Loucy (cell line): ENCODE measurements around the gene SDR9C7.

Experiments used
- H2AFZ ChIP-seq: fragments of 200-600 bp; sonication (generic); 2 replicates; pipeline ENCODE4 v1.6.0; 2016; ENCODE audit warnings: antibody characterized with exemption, mild to moderate bottlenecking, low read length, moderate library complexity
- H3F3A ChIP-seq: fragments of 200-600 bp; 2 replicates; pipeline ENCODE4 v1.6.0; 2016; ENCODE audit warnings: antibody characterized with exemption, low read depth, mild to moderate bottlenecking
- H3K27me3 ChIP-seq: fragments of 200-600 bp; sonication (generic); 2 replicates; pipeline ENCODE4 v1.6.1; 2014; ENCODE audit warnings: low read length, mild to moderate bottlenecking; ENCODE audit not compliant: insufficient read depth, poor library complexity, severe bottlenecking
- H3K36me3 ChIP-seq: fragments of 200-600 bp; sonication (generic); 2 replicates; pipeline ENCODE4 v1.6.1; 2016; ENCODE audit warnings: low read length; ENCODE audit not compliant: insufficient read depth
- H3K4me1 ChIP-seq: fragments of 200-600 bp; sonication (generic); 2 replicates; pipeline ENCODE4 v1.5.1; 2014; ENCODE audit warnings: low read length, mild to moderate bottlenecking; ENCODE audit not compliant: insufficient read depth, poor library complexity, severe bottlenecking
- H3K4me2 ChIP-seq: fragments of 200-600 bp; sonication (generic); 2 replicates; pipeline ENCODE4 v1.6.0; 2014; ENCODE audit warnings: antibody characterized with exemption, low read length, low read depth, mild to moderate bottlenecking; ENCODE audit not compliant: poor library complexity, severe bottlenecking
- H3K4me3 ChIP-seq: fragments of 200-600 bp; sonication (generic); 2 replicates; pipeline ENCODE4 v1.5.1; 2014; ENCODE audit warnings: low read length, mild to moderate bottlenecking, mixed read lengths; ENCODE audit not compliant: poor library complexity, severe bottlenecking
- H3K79me2 ChIP-seq: fragments of 200-600 bp; sonication (generic); 2 replicates; pipeline ENCODE4 v1.6.1; 2014; ENCODE audit warnings: low read length; ENCODE audit not compliant: insufficient read depth
- H3K9ac ChIP-seq: fragments of 200-600 bp; sonication (generic); 2 replicates; pipeline ENCODE4 v1.6.0; 2014; ENCODE audit warnings: mild to moderate bottlenecking, low read depth, low read length, moderate library complexity; ENCODE audit not compliant: poor library complexity, severe bottlenecking
- H3K9me2 ChIP-seq: fragments of 200-600 bp; sonication (generic); replicated peaks from 2 replicates; pipeline ENCODE4 v1.6.1; 2016; ENCODE audit warnings: low read depth, low read length, mixed read lengths
- H3K9me3 ChIP-seq: fragments of 200-600 bp; sonication (generic); 2 replicates; pipeline ENCODE4 v1.6.1; 2014; ENCODE audit warnings: mild to moderate bottlenecking, antibody characterized with exemption, low read length, low read depth; ENCODE audit not compliant: insufficient read depth
- H4K20me1 ChIP-seq: fragments of 200-600 bp; sonication (generic); 2 replicates; pipeline ENCODE4 v1.6.0; 2014; ENCODE audit warnings: antibody characterized with exemption, low read length, mild to moderate bottlenecking; ENCODE audit not compliant: insufficient read depth, poor library complexity, severe bottlenecking
- EZH2phosphoT487 ChIP-seq: fragments of 200-600 bp; IDR thresholded peaks from 2 replicates; pipeline ENCODE4 v1.6.1; 2018; ENCODE audit warnings: antibody characterized with exemption, mild to moderate bottlenecking, moderate library complexity, borderline replicate concordance
- TF ChIP-seq, protein P1 (sequence below): fragments of 200-600 bp; sonication (generic); conservative IDR thresholded peaks from 2 replicates; pipeline ENCODE4 v1.5.1; 2014; ENCODE audit warnings: mild to moderate bottlenecking, antibody characterized with exemption, low read length

SDR9C7 gene

DNA sequence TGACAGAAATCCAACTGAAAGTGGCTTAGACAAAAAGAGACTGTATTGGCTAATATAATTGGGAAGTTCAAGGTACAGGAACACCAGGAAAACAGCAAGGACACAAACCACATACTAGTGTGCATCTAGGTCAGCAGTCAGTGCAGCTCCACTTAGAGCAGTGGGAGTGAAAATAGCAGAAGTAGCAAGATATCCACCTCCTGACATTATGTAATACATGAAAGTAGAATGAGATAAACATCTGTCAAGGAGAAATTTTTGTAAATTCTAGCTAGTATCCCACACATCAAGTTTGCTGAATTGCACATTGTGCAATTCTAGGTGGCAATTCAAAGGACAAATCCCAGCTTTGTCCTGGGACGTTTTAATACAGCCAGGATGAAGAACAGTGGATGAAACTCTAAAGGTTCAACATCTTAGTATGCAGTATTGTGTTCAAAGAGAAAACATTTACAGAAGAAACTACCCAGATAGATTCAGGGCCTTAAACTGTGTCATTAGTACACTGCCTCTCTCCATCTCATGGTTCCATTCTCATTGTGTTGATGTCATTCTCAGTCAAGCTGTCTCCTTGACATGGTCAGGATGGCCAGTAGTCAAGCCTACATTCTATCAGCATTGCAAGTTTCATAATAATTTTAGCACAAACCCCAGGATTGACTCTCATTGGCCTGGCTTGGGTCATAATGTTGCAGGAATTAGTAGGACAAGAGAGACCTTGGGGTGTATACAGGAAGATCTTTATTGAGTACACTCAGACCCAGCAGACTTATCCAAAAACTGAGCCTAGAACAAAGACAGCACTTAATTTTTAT, 56.8 kb downstream of the SDR9C7 start:
- H3K9me3 ChIP-seq: no peaks in the 10 kb centered on the region; the same call in 1 of the 2 replicates
- H3K4me3 ChIP-seq: no peak overlapping the region
- H3K9me2 ChIP-seq: no peaks in the 10 kb centered on the region
- H3F3A ChIP-seq: peaks cover 6% of the 10 kb centered on the region; the same call in 1 of the 2 replicates
- no peak overlapping the region for H3K4me2 ChIP-seq
- H3K79me2 ChIP-seq: no peaks in the 10 kb centered on the region
- H4K20me1 ChIP-seq: no peaks in the 10 kb centered on the region
- TF ChIP-seq EZH2phosphoT487: no peak
- TF ChIP-seq, protein P1, sequence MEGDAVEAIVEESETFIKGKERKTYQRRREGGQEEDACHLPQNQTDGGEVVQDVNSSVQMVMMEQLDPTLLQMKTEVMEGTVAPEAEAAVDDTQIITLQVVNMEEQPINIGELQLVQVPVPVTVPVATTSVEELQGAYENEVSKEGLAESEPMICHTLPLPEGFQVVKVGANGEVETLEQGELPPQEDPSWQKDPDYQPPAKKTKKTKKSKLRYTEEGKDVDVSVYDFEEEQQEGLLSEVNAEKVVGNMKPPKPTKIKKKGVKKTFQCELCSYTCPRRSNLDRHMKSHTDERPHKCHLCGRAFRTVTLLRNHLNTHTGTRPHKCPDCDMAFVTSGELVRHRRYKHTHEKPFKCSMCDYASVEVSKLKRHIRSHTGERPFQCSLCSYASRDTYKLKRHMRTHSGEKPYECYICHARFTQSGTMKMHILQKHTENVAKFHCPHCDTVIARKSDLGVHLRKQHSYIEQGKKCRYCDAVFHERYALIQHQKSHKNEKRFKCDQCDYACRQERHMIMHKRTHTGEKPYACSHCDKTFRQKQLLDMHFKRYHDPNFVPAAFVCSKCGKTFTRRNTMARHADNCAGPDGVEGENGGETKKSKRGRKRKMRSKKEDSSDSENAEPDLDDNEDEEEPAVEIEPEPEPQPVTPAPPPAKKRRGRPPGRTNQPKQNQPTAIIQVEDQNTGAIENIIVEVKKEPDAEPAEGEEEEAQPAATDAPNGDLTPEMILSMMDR: no peak
- H3K36me3 ChIP-seq: no peaks in the 10 kb centered on the region
- no peak overlapping the region for H3K9ac ChIP-seq
- H3K4me1 ChIP-seq: peaks cover 6% of the 10 kb centered on the region
- no peaks in the 10 kb centered on the region for H3K27me3 ChIP-seq
- H2AFZ ChIP-seq: no peak overlapping the region

- Histone ChIP-seq H4K20me1 (no peaks in the 10 kb centered on the region), H3K9me2 (no peaks in the 10 kb centered on the region), H3K4me2 (no peak overlapping the region), H3K27me3 (no peaks in the 10 kb centered on the region), H3K4me3 (no peak overlapping the region), H3K79me2 (no peaks in the 10 kb centered on the region), H3F3A (no peaks in the 10 kb centered on the region), H2AFZ (no peak overlapping the region), H3K9ac (no peak overlapping the region), H3K4me1 (no peaks in the 10 kb centered on the region), H3K9me3 (no peaks in the 10 kb centered on the region), H3K36me3 (no peaks in the 10 kb centered on the region)
- TF ChIP-seq EZH2phosphoT487: no peak
- TF ChIP-seq, protein P1: no peak
Measured at GRCh38 chr12:56874821-56875220, 59.4 kb downstream of the SDR9C7 start.

GRCh38 chr12:56873382-56873781, 60.8 kb downstream of the SDR9C7 start:
- no peaks in the 10 kb centered on the region for H3K79me2 ChIP-seq
- H3K9me3 ChIP-seq: peaks cover 6% of the 10 kb centered on the region; the same call in 1 of the 2 replicates
- H3K9ac ChIP-seq: no peak overlapping the region
- no peaks in the 10 kb centered on the region for H3K27me3 ChIP-seq
- no peaks in the 10 kb centered on the region for H3K4me1 ChIP-seq
- no peak overlapping the region for H3K4me2 ChIP-seq
- H2AFZ ChIP-seq: no peak overlapping the region
- TF ChIP-seq, protein P1: no peak
- TF ChIP-seq EZH2phosphoT487: no peak
- H3K36me3 ChIP-seq: no peaks in the 10 kb centered on the region
- H3K9me2 ChIP-seq: no peaks in the 10 kb centered on the region
- no peaks in the 10 kb centered on the region for H3F3A ChIP-seq
- H3K4me3 ChIP-seq: no peak overlapping the region
- H4K20me1 ChIP-seq: no peaks in the 10 kb centered on the region
